Activated CD4-positive, alpha-beta T cell treated with anti-CD3 and anti-CD28 coated beads for 48 hours (primary cell): ENCODE results near the gene GPS2.
"Not testable (repeated sequence)": the region's sequence is repeated elsewhere in the genome, so short reads cannot be mapped to it uniquely, and the experiment has no call there.

ENCODE experiments used
- DNase-seq: peaks from one replicate; pipeline ENCODE4 v3.0.0-alpha.2; 2020

GPS2 gene

GRCh38 chr17:7336240-7337175 lies 21.3 kb upstream of the GPS2 start, which contains the start of gene ACAP1:
TSS of gene ACAP1 (plus strand) at chr17:7336529. CDS start at chr17:7336735, 206 bp downstream.
- DNase-seq, result peak; percentile 89

GRCh38 chr17:7335765-7336164 lies 20.6 kb upstream of the GPS2 start:
- not testable (repeated sequence) for DNase-seq

- DNase-seq, result no peak
Observed at GRCh38 chr17:7334938-7335538, 19.9 kb upstream of the GPS2 start.

GRCh38 chr17:7332600-7333069 lies 17.5 kb upstream of the GPS2 start:
- peak; percentile 60 for DNase-seq

- DNase-seq, result no peak
Observed at GRCh38 chr17:7332111-7332510, 17.0 kb upstream of the GPS2 start.

- no peak for DNase-seq
Observed at GRCh38 chr17:7330638-7331015, 15.5 kb upstream of the GPS2 start.

- peak; percentile 87 for DNase-seq
Observed at GRCh38 chr17:7329997-7330637, 15.0 kb upstream of the GPS2 start.

GRCh38 chr17:7329374-7329996 lies 14.3 kb upstream of the GPS2 start:
- DNase-seq, result peak; percentile 97

GRCh38 chr17:7328840-7329373 lies 13.7 kb upstream of the GPS2 start, which contains the start of gene NEURL4:
TSS of gene NEURL4 (minus strand) at chr17:7329335. CDS start at chr17:7329312, 23 bp downstream.
- peak; percentile 55 for DNase-seq

- DNase-seq, result no peak
Observed at GRCh38 chr17:7328009-7328408, 12.8 kb upstream of the GPS2 start.

GRCh38 chr17:7327501-7327900 lies 12.3 kb upstream of the GPS2 start:
- no peak for DNase-seq

GRCh38 chr17:7327056-7327455 lies 11.9 kb upstream of the GPS2 start:
- no peak for DNase-seq

- DNase-seq, result no peak
Observed at GRCh38 chr17:7326186-7326585, 11.0 kb upstream of the GPS2 start.

- DNase-seq, result no peak
Observed at GRCh38 chr17:7325031-7325528, 9.9 kb upstream of the GPS2 start.

- no peak for DNase-seq
Observed at GRCh38 chr17:7324438-7324779, 9.2 kb upstream of the GPS2 start.

GRCh38 chr17:7323731-7324437 lies 8.7 kb upstream of the GPS2 start:
- DNase-seq, result peak; percentile 77

- DNase-seq, result no peak
Observed at GRCh38 chr17:7322520-7323194, 7.5 kb upstream of the GPS2 start.

GRCh38 chr17:7321466-7321865 lies 6.3 kb upstream of the GPS2 start:
- DNase-seq, result no peak

- DNase-seq, result no peak
Observed at GRCh38 chr17:7318121-7318860, 3.1 kb upstream of the GPS2 start.

GRCh38 chr17:7317161-7317803 lies 2.1 kb upstream of the GPS2 start:
- no peak for DNase-seq
